HG03469 (cell line): ENCODE measurements around the gene ADA.
"Not testable (repeated sequence)": the region's sequence is repeated elsewhere in the genome, so short reads cannot be mapped to it uniquely, and the experiment has no call there.

Experiments used
- ATAC-seq: cut with Tn5 transposase; IDR thresholded peaks from one replicate; pipeline ENCODE4 v1.9.1; 2021; ENCODE audit warnings: mild to moderate bottlenecking, moderate library complexity, moderate number of reproducible peaks; ENCODE audit not compliant: unreplicated experiment

ADA gene

DNA sequence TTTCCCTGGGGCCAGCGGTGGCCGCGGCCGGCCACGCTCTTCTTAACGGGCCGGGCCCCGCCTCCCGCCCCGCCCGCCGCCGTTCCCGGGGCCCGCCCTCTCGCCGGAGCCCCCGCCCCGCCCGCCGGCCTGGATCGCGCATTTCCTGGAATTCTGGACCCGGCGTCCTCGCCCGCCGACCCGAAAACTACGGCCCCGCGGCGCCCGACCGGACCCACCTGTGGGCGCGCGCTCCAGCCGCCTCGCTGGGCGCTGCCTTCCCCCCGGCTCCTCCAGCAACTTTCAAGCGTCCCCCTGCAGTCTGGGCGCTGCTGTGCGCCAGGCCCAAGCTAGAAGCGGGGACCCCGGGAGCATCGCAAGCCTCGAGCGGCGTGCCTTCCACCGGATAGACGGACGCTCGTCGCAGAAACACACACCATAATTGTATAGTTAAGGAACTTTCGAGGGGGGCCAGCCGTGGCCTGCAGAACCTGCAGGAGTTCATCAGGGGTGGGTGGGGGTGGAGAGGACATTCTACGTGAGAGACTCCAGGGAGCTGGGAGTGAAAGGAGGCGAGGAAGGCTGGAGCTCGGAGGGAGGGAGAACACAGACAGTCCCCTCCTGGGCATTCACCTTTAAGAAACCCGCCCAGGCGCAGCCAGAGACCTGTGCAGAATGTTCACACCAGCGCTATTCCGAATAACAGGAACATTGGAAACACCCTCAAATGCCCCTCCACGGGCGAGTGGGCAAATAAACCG, at the start of gene ADA:
TSS of gene ADA (minus strand) at position 16 of the 740 bp plus-strand sequence. CDS start 92 bp downstream, outside the sequence.
- no peak for ATAC-seq

DNA sequence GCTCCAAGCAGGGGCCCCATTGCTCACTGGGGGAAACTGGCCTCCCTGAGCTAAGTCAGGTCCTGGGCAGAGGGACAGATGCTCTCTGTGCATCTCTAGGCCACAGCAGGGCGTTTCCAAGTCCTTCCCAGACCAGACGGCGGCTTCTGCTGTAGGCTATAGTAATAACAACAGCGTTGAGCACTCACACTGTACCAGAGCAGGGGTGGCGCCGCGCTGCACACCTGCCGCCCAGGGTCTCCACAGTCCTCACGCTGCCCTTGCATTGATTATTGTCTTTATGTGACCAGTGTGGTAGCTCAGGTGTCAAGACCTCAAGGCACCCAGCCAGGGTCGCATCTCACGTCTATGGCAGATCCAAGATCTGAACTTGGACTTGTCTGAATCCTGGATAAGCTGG, 48.8 kb upstream of the ADA start:
- no peak for ATAC-seq

DNA sequence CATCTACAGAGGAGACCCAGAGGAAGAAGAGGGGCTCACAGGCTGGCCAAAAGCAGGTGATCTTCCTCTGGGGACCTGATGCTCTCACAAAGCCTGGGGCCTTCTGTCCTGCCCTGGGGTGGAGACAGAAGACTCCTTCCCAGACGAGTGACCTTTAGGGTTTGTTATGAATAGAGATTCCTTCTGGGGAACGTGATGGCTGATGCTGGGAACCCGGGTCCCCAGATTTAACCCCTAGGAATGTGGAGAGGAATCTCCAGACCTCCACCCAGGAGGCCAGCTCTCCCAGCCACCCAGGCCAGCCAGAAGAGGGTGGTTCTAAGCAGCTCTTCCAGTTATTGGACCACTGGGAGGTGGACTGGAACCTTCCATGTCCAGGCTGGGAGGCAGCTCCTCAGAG, 46.9 kb upstream of the ADA start:
- no peak for ATAC-seq

DNA sequence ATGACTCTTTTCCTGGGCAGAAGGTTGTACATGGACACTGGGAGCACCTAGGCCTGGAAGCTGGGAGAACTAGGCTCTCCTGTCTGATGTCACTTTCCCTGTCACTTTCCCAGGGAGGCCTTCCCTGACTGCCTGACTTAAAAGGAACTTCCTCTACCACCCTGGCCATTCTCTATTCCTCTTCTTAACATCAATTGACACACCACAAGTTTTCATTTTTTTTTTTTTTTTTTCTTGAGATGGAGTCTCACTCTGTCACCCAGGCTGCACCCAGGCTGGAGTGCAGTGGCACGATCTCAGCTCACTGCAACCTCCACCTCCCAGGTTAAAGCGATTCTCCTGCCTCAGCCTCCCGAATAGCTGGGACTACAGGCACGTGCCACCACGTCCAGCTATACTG, 45.5 kb upstream of the ADA start:
- not testable (repeated sequence) for ATAC-seq

DNA sequence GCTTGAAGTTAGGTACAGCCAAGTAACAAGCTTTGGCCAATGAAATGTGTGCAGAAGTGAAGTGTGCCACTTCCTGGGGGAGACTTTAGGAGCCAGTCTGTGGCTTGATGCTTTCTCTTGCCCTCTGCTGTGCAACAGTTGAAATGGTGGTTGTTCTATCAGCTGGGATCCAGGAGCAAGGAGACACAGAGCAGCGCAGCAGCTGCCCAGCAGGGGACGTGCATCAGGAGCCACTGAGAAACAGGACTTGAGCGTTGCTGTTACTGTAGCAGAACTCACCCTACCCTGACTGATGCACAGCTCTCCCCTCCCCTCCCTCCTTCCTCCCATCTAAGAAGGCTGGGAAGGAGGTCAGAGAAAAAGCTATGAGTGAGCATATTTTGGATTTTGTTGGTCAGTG, 44.8 kb upstream of the ADA start:
- ATAC-seq = no peak

DNA sequence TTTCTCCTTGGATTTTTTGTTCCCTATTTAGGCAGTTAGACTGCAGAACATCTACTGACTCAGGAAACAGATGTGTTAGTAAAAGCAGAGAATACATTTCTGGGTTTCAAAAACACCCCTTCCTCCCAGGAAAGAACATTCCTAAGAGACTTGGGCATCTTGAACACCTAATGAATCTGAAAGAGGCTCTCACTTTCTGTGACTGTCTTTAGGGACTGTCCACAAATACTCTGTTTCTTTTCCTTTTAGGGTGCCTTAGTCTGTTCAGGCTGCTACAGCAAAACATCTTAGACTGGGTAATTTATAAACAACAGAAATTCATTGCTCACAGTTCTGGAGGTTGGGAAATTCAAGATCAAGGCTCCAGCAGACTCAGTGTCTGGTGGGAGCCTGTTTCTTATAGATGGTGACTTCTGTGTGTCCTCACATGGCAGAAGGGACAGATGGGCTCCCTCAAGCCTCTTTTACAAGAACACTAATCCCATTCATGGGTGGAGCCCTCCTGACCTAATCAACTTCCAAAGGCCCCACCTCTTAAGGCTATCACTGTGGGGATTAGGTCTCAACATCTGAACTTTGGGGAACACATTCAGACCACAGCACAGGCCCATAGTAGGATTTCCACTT, 44.3 kb upstream of the ADA start:
- ATAC-seq = no peak

DNA sequence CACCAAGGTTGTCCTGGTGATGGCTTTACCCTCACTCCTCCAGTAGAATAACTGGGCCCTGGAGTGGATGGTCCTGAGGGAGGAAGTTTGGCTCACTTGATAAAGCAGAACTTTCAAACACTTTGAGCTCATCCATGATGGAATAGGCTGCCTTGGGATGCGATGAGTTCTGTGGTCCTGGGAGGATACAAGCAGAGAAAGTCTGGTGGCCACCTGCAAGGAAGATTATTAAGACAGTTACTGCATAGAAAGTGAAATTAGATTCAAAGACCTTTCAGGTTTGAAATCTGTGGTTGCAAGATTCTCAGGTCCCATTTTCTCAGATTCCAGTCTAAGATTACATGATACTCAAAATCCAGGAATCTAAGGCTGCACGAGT, 43.8 kb upstream of the ADA start:
- ATAC-seq = no peak

DNA sequence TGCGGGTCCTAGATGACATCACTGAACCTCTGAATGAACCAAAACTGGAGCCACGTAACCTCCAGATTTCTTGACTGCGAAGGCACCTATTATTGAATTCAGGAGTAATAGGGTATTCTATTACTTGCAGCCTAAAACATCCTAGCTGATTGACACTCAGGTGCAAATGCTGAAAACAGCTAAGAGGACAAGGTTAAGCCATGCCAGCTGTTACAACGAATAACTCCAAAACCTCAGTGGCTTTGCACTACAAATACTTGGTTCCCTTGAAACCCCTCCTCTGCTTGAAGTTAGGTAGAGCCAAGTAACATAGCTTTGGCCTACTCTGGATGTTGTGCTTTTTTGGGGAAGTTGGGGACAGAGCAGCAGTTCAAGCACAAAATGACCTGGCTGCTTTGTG, 42.7 kb upstream of the ADA start:
- ATAC-seq = no peak

DNA sequence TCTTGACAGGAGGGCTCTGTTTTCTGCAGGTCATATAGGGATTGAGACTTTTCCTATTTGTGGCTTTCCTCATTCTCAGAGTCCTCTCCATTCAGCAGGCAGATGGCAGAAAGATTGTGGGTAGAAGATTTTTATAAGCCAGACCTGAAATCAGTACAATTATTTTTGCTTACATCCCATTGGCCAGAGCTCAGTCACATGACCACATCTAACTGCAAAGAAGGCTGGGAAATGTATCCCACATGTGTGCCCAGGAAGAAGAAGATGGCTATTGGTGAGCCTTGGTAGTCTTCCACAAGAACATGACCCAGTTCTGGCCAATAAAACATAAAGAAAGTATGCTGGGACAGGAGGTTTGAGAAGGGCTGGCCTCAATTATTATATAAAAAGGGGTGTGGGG, 42.1 kb upstream of the ADA start:
- ATAC-seq = no peak

DNA sequence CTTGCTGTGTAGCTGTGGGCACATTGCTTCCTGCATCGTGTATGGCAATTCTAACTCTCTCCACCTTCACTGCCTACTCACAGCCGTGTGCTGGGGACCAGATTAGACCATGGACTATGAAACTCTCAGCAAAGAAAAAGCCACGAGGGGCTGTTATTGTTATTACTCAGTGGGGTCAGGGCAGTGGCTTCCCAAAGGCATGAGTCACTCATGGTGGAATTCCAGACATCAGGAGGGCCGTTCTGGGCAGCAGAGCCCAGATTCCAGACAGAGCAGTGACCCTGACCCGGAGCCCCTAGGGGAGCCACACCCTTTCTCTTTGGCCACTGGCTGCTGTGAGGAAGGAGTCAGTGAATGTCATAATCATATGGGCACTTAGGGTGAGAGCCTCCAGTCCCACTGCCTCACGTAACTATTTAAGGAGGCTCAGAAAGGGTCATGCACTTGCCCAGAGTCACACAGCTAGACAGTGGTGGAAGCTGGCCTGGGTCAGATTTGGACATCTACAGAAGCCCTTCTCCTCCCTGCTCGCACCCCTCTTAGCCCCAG, 41.5 kb upstream of the ADA start:
- ATAC-seq = no peak

DNA sequence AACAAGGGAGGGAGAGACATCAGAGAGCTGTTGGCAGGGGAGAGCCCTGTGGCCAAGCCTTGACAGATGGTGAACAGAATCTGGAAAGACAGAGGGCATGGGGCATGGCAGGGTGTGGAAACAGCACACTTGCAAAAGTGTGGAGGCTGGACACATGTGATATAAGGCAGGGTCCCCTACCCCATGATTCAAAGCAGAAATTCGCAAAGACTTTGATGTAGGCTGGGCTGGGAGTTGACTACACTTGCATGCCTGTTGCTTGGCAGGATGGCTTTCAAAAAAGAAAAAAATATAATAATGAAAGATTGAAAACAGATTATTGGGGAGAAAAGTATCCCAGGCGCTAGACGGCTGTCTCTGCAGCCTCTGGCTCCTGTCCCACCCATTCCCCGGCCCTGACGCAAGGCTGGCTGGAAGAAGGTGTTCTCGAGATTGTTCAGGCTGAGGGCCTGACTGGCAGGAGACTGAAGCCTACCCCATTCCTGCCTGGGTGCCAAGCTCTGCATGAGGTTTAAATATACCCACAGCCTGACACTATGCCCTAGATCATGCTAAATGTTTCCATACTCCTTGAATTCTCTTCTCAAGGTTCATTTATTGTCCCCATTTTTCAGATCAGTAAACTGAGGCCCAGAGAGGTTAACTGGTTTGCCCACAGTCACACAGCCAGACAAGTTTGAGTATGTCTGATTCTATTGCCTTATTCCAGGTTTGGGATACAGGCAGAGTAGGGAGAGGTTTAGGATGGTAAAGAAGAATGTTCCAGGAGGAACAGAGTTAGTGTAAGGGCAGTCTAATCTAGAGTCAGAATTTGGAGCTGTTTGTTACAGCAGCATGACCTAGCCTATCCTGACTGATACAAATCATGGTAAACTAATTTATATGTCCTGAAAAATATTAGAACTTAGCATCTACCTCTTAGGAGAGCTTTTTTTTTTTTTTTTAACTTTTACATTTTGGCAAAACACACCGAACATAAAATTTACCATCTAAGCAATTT, 40.2 kb upstream of the ADA start:
- no peak for ATAC-seq

DNA sequence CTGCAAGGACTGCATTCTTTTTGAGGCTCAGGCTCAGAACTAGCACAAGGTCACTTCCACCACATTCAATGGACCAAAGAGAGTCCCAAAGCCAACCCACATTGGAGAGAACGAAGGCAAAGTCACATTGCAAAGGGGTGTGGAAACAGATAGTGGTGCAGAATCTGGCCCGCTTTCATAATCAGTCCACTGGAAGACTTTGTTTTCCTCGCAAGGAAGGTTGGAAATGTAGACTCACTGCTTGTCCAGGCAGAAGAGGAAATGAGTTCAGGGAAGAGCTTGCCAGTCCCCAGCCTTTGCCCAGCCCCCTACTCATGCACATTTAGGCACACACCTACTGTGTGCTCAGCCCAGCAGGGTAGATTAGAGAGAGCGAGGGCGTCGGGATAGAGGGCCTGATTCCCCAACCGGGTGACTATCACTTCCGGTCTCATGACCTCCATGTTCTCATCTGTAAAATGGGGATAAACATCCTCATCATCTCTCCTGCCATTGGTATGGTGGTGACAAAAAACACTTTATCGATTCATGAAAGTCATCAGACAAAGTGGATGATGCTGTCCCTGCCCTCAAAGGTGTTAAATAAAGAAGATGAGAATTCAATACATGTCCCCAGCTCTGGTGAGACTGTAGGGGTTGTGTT, 39.4 kb upstream of the ADA start:
- ATAC-seq = no peak

DNA sequence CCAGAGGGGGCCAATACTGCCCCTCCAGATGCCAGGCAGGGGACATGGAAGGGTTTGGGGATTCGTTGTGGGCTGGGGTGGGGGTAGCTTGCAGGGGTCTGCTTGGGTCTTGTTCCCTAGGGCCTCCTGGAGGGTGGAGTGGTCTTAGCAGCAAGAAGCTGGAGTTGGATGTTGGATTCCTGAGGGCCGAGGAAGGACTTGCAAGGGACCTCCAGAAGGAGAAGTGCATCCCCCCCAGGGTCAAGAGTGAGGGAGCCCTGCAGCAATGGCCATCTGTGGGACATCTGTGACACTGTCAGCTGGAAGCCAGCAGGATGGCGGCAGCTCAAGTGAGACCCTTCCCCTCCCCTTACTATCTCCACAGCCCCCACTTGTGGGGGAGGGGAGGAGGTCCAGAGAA, 38.3 kb upstream of the ADA start:
- ATAC-seq = no peak

DNA sequence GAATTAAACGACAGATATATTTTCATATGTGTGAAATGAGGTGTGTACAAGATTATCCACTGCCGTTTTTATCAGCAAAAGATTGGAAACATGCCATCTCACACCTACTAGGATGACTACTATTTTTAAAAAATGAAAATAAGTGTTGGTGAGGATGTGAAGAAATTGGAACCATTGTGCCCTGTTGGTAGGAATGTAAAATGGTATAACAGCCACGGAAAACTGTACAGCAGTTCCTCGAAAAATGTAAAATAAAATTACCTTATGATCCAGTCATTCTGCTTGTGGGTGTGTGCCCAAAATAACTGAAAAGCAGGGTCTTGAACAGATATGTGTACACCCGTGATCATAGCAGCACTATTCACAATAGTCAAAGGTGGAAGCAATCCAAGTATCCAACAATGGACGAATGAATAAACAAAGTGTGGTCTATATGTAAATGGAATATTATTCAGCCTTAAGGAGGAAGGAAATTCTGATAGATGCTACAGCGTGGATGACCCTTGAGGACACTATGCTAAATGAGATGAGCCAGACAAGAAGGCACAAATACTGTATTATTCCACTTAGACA, 36.6 kb upstream of the ADA start:
- ATAC-seq = no peak

DNA sequence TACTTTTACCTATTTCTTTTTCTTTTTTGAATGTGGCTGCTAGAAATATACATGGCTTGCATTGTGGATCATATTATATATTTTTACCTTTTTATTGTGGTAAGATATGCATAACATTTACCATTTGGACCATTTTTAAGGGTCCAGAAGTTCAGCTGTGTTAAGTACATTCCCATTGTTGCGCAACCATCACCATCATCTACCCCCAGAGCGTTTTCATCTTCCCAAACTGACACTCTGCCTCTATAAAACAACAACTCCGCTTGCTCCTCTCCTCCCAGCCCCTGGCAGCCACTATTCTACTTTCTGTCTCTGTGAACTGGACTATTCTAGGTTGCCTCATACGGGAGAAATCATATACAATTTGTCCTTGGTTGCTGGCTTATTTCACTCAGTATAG, 35.4 kb upstream of the ADA start:
- ATAC-seq = no peak

DNA sequence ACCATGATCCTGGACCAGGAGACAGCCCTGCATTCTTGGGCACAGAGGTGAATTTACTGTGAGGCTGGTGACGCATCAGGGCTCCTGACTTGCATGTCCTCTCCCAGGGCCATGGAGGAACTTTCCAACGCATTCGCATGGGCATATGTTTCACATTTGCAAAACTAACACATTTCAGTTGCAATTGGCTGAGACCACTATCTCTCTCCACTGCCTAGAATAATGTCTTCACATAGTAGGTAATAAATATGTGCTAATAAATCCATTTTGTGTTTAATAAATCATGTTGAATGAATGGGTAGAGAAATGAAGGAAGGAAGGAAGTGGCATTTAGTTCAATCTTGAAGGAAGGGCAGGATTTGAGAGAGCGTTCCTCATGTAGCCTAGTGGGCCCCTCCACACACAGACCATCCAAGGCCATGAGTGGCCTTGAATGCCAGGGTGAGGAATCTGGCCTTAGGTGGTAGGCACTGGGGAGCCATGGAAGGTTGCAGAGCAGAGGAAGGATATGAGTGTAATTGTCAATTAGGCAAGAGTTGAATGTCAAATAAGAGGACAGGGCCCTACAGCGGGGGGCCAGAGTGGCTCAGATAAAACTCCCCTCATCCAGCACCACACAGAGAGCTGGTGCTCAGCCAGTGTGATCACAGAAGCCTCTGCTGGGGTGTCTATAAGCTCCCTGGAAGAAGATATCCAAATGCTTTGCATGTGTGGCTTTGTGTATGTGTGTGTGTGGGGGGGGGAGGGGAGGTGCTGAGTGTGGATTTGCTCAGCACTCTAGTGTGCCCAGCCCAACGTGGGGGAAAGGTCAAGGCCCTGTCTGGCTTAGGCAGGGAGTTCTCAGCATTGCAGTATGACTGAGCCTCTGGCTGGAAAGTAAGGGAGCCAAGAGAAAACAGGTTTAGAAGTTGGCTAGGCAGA, 32.8 kb upstream of the ADA start:
- ATAC-seq = no peak

DNA sequence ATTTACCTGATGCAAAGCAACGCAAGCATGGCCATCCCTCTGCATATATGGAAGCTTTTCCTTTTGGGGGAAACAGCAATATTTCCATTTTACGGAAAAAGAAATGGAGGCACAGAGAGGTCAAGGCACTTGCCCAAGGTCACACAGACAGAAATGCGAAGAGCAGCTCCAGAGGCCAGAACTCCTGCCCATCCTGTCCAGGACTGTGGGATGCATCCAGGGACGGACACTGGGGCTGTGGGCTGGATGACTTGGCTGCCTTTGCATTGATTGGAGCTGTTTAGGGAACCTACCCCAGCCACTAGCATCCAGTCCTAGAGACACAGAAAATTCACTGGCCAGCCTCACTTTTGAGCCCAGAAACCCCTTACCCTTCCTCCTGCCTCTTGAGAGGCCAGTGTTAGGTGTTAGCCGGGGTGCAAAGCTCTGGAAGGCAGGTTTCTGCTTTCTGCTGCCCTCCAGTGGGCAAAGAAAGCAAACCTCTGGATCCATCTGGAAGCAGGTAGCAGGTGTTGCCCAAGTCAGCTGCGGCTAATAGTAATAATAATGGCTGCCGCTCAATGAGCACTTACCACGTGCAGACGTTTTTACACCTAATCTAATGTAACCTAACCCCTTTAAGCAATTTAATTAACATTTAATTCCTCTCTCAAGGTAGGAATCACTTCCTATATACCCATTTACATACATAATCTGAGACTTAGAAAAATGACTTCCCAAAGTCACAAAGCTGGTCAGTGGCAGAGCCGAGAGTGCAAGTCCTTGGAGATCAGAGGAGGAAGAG, 32.0 kb upstream of the ADA start:
- no peak for ATAC-seq

DNA sequence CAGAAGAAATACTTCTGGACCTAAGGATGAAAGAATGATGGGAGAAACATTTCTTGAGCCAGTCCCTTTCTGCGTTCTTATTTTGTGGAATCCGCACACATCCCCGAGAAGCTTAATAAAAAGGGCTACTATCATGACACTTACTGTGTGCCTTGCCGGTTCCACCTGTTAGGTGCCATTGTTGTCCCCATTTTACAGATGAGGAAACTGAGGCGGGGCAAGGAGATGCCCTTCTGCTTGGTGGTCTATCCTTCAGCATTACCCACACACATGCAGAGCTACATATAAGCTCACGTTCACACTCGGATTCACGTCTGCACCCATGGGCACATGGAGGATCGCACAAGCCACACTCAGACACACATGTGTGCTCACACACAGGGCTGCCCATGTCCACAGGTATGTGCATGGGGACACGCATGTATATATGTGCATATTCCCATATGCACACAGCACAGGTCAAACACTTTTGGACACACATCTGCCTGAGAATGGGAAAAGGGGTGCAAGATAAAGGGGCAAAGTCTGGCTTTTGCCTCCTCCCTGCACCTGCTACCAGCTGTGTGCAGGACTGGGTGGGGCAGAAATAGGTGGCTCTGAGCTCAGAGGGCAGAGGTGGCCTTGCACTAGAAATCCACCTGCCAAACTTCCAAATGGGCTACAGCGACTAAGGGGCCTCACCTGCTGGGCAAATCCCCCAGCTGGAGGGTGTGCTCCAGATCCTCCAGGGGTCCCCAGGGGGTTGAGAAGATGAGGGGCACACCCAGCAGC, 30.5 kb upstream of the ADA start:
- ATAC-seq = no peak
